Cardiac fibroblast (primary cell): ENCODE results near the gene ILKAP.

Experiments
- DNase-seq, 2 donors: peaks; one replicate each; pipeline versions ENCODE4 v3.0.0 to v3.0.0-alpha.2; 2010; ENCODE audit warnings: low read depth in 2 of 2
- H3K4me3 ChIP-seq, 2 donors: replicated peaks in 1 of 2; 1 replicate in 1 of 2; 2 replicates in 1 of 2; pipeline ENCODE4 v1.5.1; 2011; ENCODE audit warnings: low read depth in 2 of 2, low read length in 2 of 2, mild to moderate bottlenecking in 2 of 2, moderate library complexity in 1 of 2
- CTCF ChIP-seq: IDR thresholded peaks from one replicate; pipeline ENCODE4 v1.5.1; 2011; ENCODE audit warnings: low read depth, mild to moderate bottlenecking, low read length, inconsistent platforms

Gene ILKAP

GRCh38 chr2:238149841-238150572 lies 53.5 kb downstream of the ILKAP start:
- TF ChIP-seq CTCF: no peak
- no peak overlapping the region for H3K4me3 ChIP-seq
- DNase-seq: no peak

GRCh38 chr2:238148981-238149380 lies 54.5 kb downstream of the ILKAP start:
- H3K4me3 ChIP-seq: no peak overlapping the region
- TF ChIP-seq CTCF: no peak
- DNase-seq: no peak

GRCh38 chr2:238146884-238147544 lies 56.5 kb downstream of the ILKAP start:
- no peak for TF ChIP-seq CTCF

GRCh38 chr2:238145851-238146250 lies 57.6 kb downstream of the ILKAP start:
- DNase-seq: no peak
- no peak for TF ChIP-seq CTCF
- no peak overlapping the region for H3K4me3 ChIP-seq

More at GRCh38 chr2:238146884-238147544, 56.5 kb downstream of the ILKAP start:
- DNase-seq: no peak
- no peak overlapping the region for H3K4me3 ChIP-seq

GRCh38 chr2:238145046-238145445 lies 58.4 kb downstream of the ILKAP start:
- no peak overlapping the region for H3K4me3 ChIP-seq
- no peak for TF ChIP-seq CTCF
- DNase-seq: no peak

GRCh38 chr2:238144262-238144661 lies 59.2 kb downstream of the ILKAP start:
- H3K4me3 ChIP-seq: no peak overlapping the region
- no peak for DNase-seq
- no peak for TF ChIP-seq CTCF
